Measurements from ENCODE around the gene UNC80.
A peak's percentile ranks its signal among the peaks of the same experiment; 100 is the strongest.
"Not testable (repeated sequence)": the region's sequence is repeated elsewhere in the genome, so short reads cannot be mapped to it uniquely, and the experiment has no call there.

UNC80 gene

DNA sequence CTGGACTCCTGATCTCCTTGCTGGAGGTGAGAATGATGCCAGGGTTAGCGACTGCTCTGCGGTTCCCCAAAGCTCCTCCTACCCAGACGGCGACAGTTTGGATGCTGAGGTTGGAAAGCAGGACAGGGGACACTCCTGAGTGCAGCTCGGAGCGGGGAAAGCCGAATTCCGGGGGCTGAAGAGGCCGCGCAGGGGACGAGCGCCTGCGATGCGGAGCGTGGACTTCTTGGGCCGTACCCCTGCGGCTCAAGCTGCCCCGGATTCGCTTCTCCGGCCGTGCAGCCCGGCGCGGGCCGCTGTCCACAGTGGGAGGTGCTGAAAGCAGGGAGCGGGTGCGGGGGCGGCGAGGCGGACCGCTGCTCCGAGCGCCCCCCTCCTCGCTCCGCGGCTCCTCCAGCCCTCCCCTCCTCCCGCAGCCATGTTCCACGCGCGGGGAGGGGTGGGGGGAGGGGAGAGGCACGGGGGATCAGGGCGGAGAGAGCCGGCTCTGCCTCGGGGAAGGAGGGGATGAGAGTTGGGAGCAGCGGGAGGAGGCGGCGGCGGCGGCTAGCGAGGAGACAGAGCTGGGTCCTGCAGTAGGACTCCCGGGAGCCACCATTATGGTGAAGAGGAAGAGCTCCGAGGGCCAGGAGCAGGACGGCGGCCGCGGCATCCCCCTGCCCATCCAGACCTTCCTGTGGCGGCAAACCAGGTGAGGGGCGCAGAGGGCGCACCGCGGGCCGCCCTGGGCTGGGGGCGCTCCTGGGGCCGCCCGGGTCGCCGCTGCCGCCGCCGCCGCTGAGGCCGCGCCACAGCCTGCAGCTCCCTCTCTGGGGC, at the start of gene UNC80:
UNC80 (plus strand) TSS at position 359 of the 816 bp plus-strand sequence; CDS start at position 600, 241 bp downstream.
- peak; percentile 92 for DNase-seq (ENCODE audit: low spot score)

DNA sequence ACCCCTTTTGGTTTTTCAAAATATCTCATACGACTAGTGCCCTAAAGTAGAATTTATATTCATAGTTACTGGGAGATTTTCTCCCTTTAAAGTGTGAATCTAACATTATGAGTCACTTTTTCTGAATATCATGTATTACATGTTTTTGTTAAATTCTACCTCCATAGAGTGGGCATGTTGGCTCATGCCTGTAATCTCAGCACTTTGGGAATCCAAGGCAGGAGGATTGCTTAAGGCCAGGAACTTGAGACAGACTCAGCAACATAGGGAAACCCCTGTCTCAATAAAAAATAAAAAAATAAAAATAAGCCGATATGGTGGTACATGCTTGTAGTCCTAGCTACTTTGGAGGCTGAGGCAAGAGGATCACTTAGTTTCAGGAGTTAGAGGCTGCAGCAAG, 45.3 kb upstream of the UNC80 start:
- DNase-seq (ENCODE audit: low spot score), result no peak

DNA sequence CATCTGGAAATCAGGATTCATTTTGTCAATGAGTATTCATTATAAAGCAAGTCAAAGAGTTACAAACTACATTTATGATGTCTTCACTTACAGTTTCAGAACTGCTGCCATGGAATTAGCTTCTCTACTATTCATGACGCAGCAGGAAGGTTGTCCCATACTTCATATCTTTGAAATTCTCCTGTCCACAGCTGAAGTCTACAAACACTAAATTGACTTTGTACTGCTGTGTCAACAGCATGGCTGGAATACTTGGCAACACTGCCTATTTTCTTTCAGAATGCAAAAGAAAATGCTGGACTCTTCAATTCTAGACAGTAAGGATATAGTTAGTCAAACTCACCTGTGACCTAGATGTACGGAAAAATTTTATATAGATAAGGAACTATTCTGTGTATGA, 44.6 kb upstream of the UNC80 start:
- no peak for DNase-seq (ENCODE audit: low spot score)

- no peak for DNase-seq (ENCODE audit: low spot score)
Observed at GRCh38 chr2:209734805-209735204, 36.8 kb upstream of the UNC80 start.

- DNase-seq (ENCODE audit: low spot score), result no peak
Observed at GRCh38 chr2:209741953-209742352, 29.7 kb upstream of the UNC80 start.

DNA sequence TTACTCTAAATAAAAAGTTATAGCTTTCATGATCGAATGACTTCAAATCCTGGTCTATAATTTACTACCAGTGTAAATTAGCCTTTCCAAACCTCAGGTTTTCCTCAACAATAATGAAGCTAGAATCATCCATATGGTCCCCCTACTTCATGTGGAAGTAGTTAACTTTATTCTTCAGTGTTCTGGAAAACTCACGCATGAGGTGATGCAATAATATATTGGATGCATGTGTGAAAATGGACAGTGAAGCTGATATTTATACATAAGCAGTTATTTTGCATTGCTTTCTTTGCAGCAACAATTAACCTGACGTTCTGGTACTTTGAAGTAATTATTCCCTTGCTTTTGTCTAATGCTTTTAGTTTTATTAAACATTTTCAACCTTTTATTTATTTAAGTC, 18.6 kb upstream of the UNC80 start:
- no peak for DNase-seq (ENCODE audit: low spot score)

DNA sequence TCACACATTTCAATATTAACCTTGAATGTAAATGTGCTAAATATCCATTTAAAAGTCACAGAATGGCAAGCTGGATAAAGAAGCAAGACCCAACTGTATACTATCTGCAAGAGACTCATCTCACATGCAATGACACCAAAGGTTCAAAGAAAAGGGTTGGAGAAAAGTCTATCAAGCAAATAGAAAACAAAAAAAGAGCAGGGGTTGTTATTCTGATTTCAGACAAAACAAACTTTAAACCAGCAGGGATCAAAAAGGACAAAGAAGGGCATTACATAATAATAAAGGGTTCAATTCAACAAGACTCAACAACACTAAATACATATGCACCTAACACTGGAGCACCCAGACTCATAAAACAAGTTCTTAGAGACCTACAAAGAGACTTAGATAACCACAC, 14.5 kb upstream of the UNC80 start:
- no peak for DNase-seq (ENCODE audit: low spot score)

GRCh38 chr2:209761566-209761965, 10.1 kb upstream of the UNC80 start:
- DNase-seq (ENCODE audit: low spot score), result no peak

GRCh38 chr2:209762563-209762962, 9.1 kb upstream of the UNC80 start:
- no peak for DNase-seq (ENCODE audit: low spot score)

GRCh38 chr2:209763106-209763505, 8.5 kb upstream of the UNC80 start:
- DNase-seq (ENCODE audit: low spot score), result no peak

DNA sequence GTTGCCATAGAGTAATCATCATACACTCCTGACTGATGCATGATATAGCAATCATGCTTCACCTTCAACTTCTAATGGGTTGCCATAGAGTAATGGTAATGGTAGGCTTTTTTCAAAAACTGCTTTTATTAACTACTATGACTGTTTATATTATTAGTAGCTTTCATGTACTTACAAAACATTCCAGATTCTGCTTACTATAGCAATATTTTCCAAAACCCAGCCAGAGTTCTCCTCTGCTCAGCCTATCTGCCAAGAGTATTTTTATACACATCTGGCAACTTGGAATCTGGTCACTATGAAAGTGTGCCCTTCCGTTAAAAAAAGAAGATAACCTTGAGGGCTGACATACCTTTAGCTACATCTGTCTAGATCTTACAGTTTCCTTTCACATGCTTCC, 5.0 kb upstream of the UNC80 start:
- no peak for DNase-seq (ENCODE audit: low spot score)

DNA sequence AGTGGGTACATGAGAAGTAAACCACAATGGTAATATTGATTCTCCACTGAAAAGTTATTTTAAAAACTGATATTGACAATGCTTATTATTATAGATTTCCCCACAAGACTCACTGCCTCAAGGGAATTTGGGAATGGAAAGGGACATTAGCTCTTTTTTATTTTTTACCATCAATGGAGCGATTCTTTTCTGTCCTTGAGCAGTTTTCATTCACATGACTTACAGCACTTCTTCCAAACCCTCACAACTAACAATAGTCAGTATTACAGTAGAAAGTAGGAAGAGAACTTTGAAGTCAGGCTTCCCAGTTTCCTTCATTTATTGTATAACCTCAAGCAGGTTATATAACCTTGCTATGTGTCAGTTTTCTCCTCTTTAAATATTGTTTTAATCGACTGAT, 4.3 kb upstream of the UNC80 start:
- DNase-seq (ENCODE audit: low spot score), result no peak

- DNase-seq (ENCODE audit: low spot score), result no peak
Observed at GRCh38 chr2:209768557-209768956, 3.1 kb upstream of the UNC80 start.

DNA sequence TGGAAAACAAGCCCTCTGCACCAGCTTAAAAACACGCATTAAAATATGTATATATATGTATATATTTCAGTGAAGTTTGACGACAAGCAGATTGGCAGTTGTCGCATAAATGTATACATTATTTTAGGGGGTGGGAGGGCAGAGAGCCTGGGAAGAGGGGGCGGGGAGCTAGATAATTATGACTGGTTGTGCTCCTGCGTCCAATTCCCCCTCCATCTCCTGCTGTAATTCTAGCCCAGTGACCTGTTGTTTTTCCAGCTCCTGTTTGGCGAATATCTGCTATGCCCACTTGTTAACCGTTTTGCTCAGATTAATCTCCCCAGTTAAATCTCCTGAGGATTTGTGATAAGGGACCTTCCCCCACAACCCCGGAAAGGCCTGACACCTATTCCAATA, 656 bp downstream of the UNC80 start:
- DNase-seq (ENCODE audit: low spot score), result no peak

DNA sequence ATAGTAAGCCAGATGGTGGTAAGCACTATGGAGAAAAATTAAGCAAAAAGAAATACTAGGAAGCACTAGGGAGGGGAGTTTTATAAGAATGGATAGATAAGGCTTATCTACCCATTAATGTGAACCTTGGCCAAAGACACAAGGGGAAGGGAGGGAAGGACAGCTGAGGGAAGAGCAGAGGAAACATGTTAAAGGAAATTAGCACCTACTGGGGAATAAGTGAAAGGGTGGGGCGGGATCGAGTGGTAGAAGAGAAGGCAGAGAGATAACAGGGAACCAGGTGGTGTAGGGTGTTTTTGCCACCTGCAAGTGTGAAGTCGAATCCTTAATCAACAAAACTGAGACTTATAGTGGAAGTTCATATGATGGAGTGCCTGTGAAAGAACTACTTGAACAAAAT, 1.7 kb downstream of the UNC80 start:
- DNase-seq (ENCODE audit: low spot score), result no peak

GRCh38 chr2:209787416-209787815, 15.8 kb downstream of the UNC80 start:
- no peak for DNase-seq (ENCODE audit: low spot score)

DNA sequence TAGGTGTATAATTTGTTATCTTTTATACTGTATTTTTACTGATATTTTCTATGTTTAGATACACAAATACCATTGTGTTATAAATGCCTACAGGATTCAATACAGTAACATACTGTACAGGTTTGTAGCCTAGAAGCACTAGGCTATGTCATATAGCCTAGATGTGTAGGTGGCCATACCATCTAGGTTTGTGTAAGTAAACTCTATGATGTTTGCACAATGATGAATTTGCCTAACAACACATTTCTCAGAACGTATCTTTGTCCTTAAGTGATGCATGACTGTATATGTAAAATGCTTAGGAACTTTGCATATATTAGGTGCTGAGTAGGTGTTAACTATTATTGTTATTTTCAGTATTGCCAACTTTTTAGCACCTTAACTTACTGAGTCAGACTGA, 17.3 kb downstream of the UNC80 start:
- DNase-seq (ENCODE audit: low spot score), result no peak

GRCh38 chr2:209790066-209790728, 18.6 kb downstream of the UNC80 start:
- DNase-seq (ENCODE audit: low spot score), result no peak

DNA sequence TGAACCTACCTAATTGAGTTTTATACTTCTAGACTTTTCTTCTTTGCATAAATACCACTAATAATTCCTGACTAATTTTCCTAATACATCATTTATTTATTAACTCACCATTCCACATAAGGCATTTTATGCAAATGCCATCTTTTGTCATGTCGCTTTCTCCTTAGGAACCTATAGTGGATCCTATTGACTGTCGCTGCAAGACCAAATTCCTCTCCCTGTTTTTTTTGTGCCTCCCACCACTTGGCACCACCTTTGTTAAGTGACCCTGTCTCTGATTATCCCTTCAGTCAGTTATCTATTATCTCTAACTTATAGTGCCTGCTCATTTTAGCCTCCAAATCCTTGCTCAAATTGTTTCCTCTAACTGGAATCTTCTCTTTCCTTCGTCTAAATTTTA, 19.5 kb downstream of the UNC80 start:
- no peak for DNase-seq (ENCODE audit: low spot score)

GRCh38 chr2:209795425-209795824, 23.8 kb downstream of the UNC80 start:
- DNase-seq (ENCODE audit: low spot score), result not testable (repeated sequence)

DNA sequence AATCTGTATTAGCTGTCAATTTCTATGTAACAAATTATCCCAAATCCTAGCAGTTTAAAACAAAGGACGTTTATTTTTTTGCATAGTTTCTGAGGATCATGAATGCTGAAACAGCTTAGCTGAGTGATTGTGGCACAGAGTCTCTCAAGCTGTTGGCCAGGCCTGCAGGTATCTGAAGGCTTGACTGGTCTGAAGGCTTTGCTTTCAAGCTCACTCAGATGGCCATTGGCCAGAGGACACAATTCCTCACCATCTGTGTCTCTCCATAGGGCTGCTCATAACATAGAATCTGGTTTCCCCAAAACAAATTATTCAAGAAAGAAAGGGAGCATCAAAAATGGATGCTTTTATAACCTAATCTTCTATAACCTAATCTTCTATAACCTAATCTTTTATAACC, 33.7 kb downstream of the UNC80 start:
- DNase-seq (ENCODE audit: low spot score), result no peak

DNA sequence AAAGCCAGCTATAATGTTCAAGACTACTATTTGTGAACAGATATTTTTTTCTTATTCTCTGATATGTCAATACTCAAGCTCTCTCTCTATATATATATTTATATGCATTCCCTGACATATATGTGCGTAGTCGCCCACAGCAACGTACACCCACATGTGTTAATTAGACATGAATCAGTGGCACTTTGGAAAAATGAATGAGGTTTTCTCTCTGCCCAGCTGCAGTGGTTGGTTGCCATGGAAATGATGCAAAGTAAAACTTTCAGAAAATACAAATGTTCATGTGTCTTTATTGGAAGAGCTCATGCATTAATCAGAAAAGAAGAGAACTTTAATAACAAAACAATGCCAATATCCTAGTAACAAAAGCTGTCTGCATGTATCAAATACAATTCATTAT, 34.7 kb downstream of the UNC80 start:
- no peak for DNase-seq (ENCODE audit: low spot score)

DNA sequence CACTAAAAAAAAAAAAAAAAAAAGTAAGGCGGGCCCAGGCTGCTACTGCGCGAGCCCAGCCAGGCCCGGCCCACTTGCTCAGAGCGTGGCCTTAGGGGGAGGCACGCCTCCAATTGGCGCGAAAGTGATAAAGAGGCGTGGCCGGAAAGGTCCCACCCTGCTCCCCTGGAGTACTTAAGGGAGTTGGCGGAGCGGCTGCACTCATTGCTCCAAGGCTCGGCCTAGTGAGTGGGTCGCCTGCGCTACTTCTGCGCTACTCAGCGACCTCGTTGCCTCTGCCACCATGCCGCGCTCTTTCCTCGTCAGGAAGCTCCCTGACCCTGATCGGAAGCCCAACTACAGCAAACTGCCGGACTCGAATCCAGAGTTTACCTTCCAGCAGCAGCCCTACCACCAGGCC, 36.9 kb downstream of the UNC80 start:
- no peak for DNase-seq (ENCODE audit: low spot score)

- DNase-seq (ENCODE audit: low spot score), result no peak
Observed at GRCh38 chr2:209809256-209809655, 37.6 kb downstream of the UNC80 start.

Data from ecto neural progenitor cell (in vitro differentiated cells).